Measurements from ENCODE around the gene TRPV4. TPM values are rescaled to one million over a fixed set of nuclear protein-coding genes. Genes with fewer than 3 reads are reported as not detected.

TRPV4 gene
- total RNA-seq, 6 donors from 2014 or later = 2.2 to 9.7 (median 5.4) TPM

- TF ChIP-seq CTCF (IDR thresholded peaks at IDR 0.05) (no peak), EP300 (IDR thresholded peaks at IDR 0.05) (no peak), POLR2AphosphoS5 (IDR thresholded peaks at IDR 0.05) (no peak), POLR2A (IDR thresholded peaks at IDR 0.05) (no peak)
- peaks cover 0 to 6% (median 2%) of the 10 kb centered on the region in 4 donors for H3K9me3 ChIP-seq
- H3K4me1 ChIP-seq = peaks cover 0 to 11% (median 2%) of the 10 kb centered on the region in 4 donors
- ATAC-seq (ENCODE audit: low FRiP score in 2 of 2) = no peak
- peak in 1 of 2 donors; percentile 11 for DNase-seq
- no peak overlapping the region for H3K4me3 ChIP-seq
- no peak overlapping the region for H3K27ac ChIP-seq
- no peaks in the 10 kb centered on the region for H3K27me3 ChIP-seq
- 74 to 91% methylated on average over 8 to 12 of the region's 12 CpGs for WGBS, 2 donors
- peaks cover 0 to 6% (median 1%) of the 10 kb centered on the region in 4 donors for H3K36me3 ChIP-seq
Measured at GRCh38 chr12:109766251-109766778, 66.9 kb downstream of the TRPV4 start.

- Histone ChIP-seq H3K9me3 (peaks cover 0 to 6% (median 2%) of the 10 kb centered on the region in 4 donors), H3K4me3 (no peak overlapping the region), H3K27me3 (no peaks in the 10 kb centered on the region), H3K36me3 (peaks cover 0 to 6% (median 1%) of the 10 kb centered on the region in 4 donors), H3K27ac (no peak overlapping the region), H3K4me1 (peaks cover 5 to 20% (median 11%) of the 10 kb centered on the region in 4 donors)
- no peak for ATAC-seq (ENCODE audit: low FRiP score in 2 of 2)
- 92 to 96% methylated on average over 5 to 6 of the region's 6 CpGs for WGBS, 2 donors
- TF ChIP-seq EP300 (IDR thresholded peaks at IDR 0.05) (no peak), POLR2A (IDR thresholded peaks at IDR 0.05) (no peak), CTCF (IDR thresholded peaks at IDR 0.05) (no peak), POLR2AphosphoS5 (IDR thresholded peaks at IDR 0.05) (no peak)
- no peak for DNase-seq
Measured at GRCh38 chr12:109765446-109765810, 67.8 kb downstream of the TRPV4 start.

- TF ChIP-seq CTCF (IDR thresholded peaks at IDR 0.05) (no peak), POLR2A (IDR thresholded peaks at IDR 0.05) (no peak), EP300 (IDR thresholded peaks at IDR 0.05) (no peak), POLR2AphosphoS5 (IDR thresholded peaks at IDR 0.05) (no peak)
- DNase-seq = peak; percentile 11 to 48
- Histone ChIP-seq H3K27ac (no peak overlapping the region), H3K27me3 (no peaks in the 10 kb centered on the region), H3K4me1 (peaks cover 8 to 25% (median 16%) of the 10 kb centered on the region in 4 donors), H3K9me3 (peaks cover 0 to 6% (median 2%) of the 10 kb centered on the region in 4 donors), H3K4me3 (no peak overlapping the region), H3K36me3 (peaks cover 0 to 6% (median 1%) of the 10 kb centered on the region in 4 donors)
- ATAC-seq (ENCODE audit: low FRiP score in 2 of 2) = no peak
- 88% methylated on average over 15 to 18 of the region's 18 CpGs for WGBS, 2 donors
Measured at GRCh38 chr12:109764776-109765445, 68.3 kb downstream of the TRPV4 start.

GRCh38 chr12:109764123-109764522 lies 69.1 kb downstream of the TRPV4 start:
- WGBS, 2 donors = 91 to 99% methylated on average over 2 to 3 of the region's 3 CpGs
- Histone ChIP-seq H3K27me3 (no peaks in the 10 kb centered on the region), H3K27ac (no peak overlapping the region), H3K36me3 (peaks cover 0 to 6% (median 0%) of the 10 kb centered on the region in 4 donors), H3K4me1 (peaks cover 8 to 27% (median 18%) of the 10 kb centered on the region in 4 donors), H3K4me3 (no peak overlapping the region), H3K9me3 (peaks cover 0 to 6% (median 2%) of the 10 kb centered on the region in 4 donors)
- ATAC-seq (ENCODE audit: low FRiP score in 2 of 2) (no peak), DNase-seq (peak in 1 of 2 donors; percentile 6)
- no peak for TF ChIP-seq POLR2A (IDR thresholded peaks at IDR 0.05)
- no peak for TF ChIP-seq CTCF (IDR thresholded peaks at IDR 0.05)
- TF ChIP-seq EP300 (IDR thresholded peaks at IDR 0.05) = no peak
- no peak for TF ChIP-seq POLR2AphosphoS5 (IDR thresholded peaks at IDR 0.05)
